T-helper 9 cell (primary cell): ENCODE results near the gene FBXO7.
"Not testable (repeated sequence)": the region's sequence is repeated elsewhere in the genome, so short reads cannot be mapped to it uniquely, and the experiment has no call there.

Experiments used
- DNase-seq: peaks from one replicate; pipeline ENCODE4 v3.0.0-alpha.2; 2020
- total RNA-seq, 2 donors: gene quantifications; one replicate each; lab custom pipeline; 2026; lab: John Stamatoyannopoulos, UW

FBXO7 gene
- total RNA-seq: 162 to 250 reads per million in 2 donors

GRCh38 chr22:32474635-32475467 is at the start of gene FBXO7:
Gene FBXO7 (plus strand): TSS chr22:32474811. CDS start chr22:32475003, 192 bp downstream.
- peak; percentile 81 for DNase-seq

GRCh38 chr22:32426881-32427280 is 47.7 kb upstream of the FBXO7 start:
- DNase-seq: no peak

- no peak for DNase-seq
Observed at GRCh38 chr22:32430352-32430751, 44.3 kb upstream of the FBXO7 start.

- no peak for DNase-seq
Observed at GRCh38 chr22:32444068-32444467, 30.5 kb upstream of the FBXO7 start.

- DNase-seq: no peak
Observed at GRCh38 chr22:32446321-32446720, 28.3 kb upstream of the FBXO7 start.

GRCh38 chr22:32448980-32449379 is 25.6 kb upstream of the FBXO7 start:
- no peak for DNase-seq

GRCh38 chr22:32457031-32457430 is 17.6 kb upstream of the FBXO7 start:
- DNase-seq: no peak

GRCh38 chr22:32462452-32462851 is 12.2 kb upstream of the FBXO7 start:
- DNase-seq: no peak

- DNase-seq: no peak
Observed at GRCh38 chr22:32465661-32466060, 8.9 kb upstream of the FBXO7 start.

GRCh38 chr22:32466496-32466895 is 8.1 kb upstream of the FBXO7 start:
- DNase-seq: no peak

GRCh38 chr22:32469799-32470212 is 4.8 kb upstream of the FBXO7 start:
- no peak for DNase-seq

- DNase-seq: peak; percentile 3
Observed at GRCh38 chr22:32473388-32473952, 1.1 kb upstream of the FBXO7 start.

GRCh38 chr22:32475468-32476010 is 928 bp downstream of the FBXO7 start:
- no peak for DNase-seq

GRCh38 chr22:32476281-32477195 is 1.9 kb downstream of the FBXO7 start:
- no peak for DNase-seq

GRCh38 chr22:32477596-32477995 is 3.0 kb downstream of the FBXO7 start:
- DNase-seq: no peak

GRCh38 chr22:32478552-32478951 is 3.9 kb downstream of the FBXO7 start:
- DNase-seq: not testable (repeated sequence)

GRCh38 chr22:32478994-32479393 is 4.4 kb downstream of the FBXO7 start:
- DNase-seq: no peak

GRCh38 chr22:32480238-32480637 is 5.6 kb downstream of the FBXO7 start:
- DNase-seq: no peak

- no peak for DNase-seq
Observed at GRCh38 chr22:32482708-32483107, 8.1 kb downstream of the FBXO7 start.

GRCh38 chr22:32486656-32487390 is 12.2 kb downstream of the FBXO7 start:
- DNase-seq: no peak

- DNase-seq: no peak
Observed at GRCh38 chr22:32487461-32487860, 12.8 kb downstream of the FBXO7 start.

- DNase-seq: no peak
Observed at GRCh38 chr22:32489377-32489776, 14.8 kb downstream of the FBXO7 start.
